Astrocyte (in vitro differentiated cells and primary cell): ENCODE results near the gene OXTR. TPM values are rescaled to one million over a fixed set of nuclear protein-coding genes. Genes with fewer than 3 reads are reported as not detected.

ENCODE experiments used
- DNase-seq: peaks from one replicate; pipeline ENCODE4 v3.0.0-alpha.2; 2010; ENCODE audit warnings: low read depth
- FAIRE-seq: peaks from 2 replicates; lab custom pipeline; 2011; peaks lifted over from hg19 to GRCh38; lab: Jason Lieb, UNC
- H2AFZ ChIP-seq: 2 replicates; pipeline ENCODE4 v1.6.0; 2012; ENCODE audit warnings: low read depth, low read length, inconsistent platforms
- H3K27ac ChIP-seq: 2 replicates; pipeline ENCODE4 v1.5.1; 2011; ENCODE audit warnings: low read depth, low read length, inconsistent platforms
- H3K27me3 ChIP-seq: 2 replicates; pipeline ENCODE4 v1.6.0; 2011; ENCODE audit warnings: low read length, inconsistent platforms; ENCODE audit not compliant: insufficient read depth
- H3K36me3 ChIP-seq: 2 replicates; pipeline ENCODE4 v1.5.1; 2011; ENCODE audit warnings: low read length, inconsistent platforms; ENCODE audit not compliant: insufficient read depth
- H3K4me1 ChIP-seq: 2 replicates; pipeline ENCODE4 v1.5.1; 2011; ENCODE audit warnings: low read length, inconsistent platforms; ENCODE audit not compliant: insufficient read depth
- H3K4me2 ChIP-seq: 2 replicates; pipeline ENCODE4 v1.6.0; 2012; ENCODE audit warnings: low read length, inconsistent platforms
- H3K4me3 ChIP-seq: 2 replicates; pipeline ENCODE4 v1.5.1; 2011; ENCODE audit warnings: low read depth, mild to moderate bottlenecking, low read length, inconsistent platforms; ENCODE audit not compliant: insufficient read depth
- H3K79me2 ChIP-seq: 2 replicates; pipeline ENCODE4 v1.6.0; 2012; ENCODE audit warnings: mild to moderate bottlenecking, low read length, inconsistent platforms; ENCODE audit not compliant: insufficient read depth
- H3K9ac ChIP-seq: 2 replicates; pipeline ENCODE4 v1.6.0; 2012; ENCODE audit warnings: mild to moderate bottlenecking, low read length, inconsistent platforms
- H3K9me3 ChIP-seq: 2 replicates; pipeline ENCODE4 v1.5.1; 2012; ENCODE audit warnings: low read depth, mild to moderate bottlenecking, low read length, inconsistent platforms; ENCODE audit not compliant: insufficient read depth
- H4K20me1 ChIP-seq: 2 replicates; pipeline ENCODE4 v1.6.0; 2012; ENCODE audit warnings: low read length, inconsistent platforms; ENCODE audit not compliant: insufficient read depth
- H3K27ac Mint-ChIP-seq: one replicate; pipeline ENCODE4 v1.8.0; 2021; ENCODE audit warnings: mild to moderate bottlenecking, mixed read lengths; ENCODE audit not compliant: unreplicated experiment
- H3K27me3 Mint-ChIP-seq: one replicate; pipeline ENCODE4 v1.8.0; 2021; ENCODE audit warnings: low read depth, mixed read lengths; ENCODE audit not compliant: unreplicated experiment
- H3K36me3 Mint-ChIP-seq: one replicate; pipeline ENCODE4 v1.8.0; 2021; ENCODE audit warnings: low read depth, mixed read lengths; ENCODE audit not compliant: unreplicated experiment
- H3K4me1 Mint-ChIP-seq: one replicate; pipeline ENCODE4 v1.8.0; 2021; ENCODE audit warnings: low read depth, mixed read lengths; ENCODE audit not compliant: unreplicated experiment
- H3K4me3 Mint-ChIP-seq: one replicate; pipeline ENCODE4 v1.8.0; 2021; ENCODE audit warnings: mild to moderate bottlenecking, moderate library complexity, mixed read lengths; ENCODE audit not compliant: unreplicated experiment
- H3K9me3 Mint-ChIP-seq: one replicate; pipeline ENCODE4 v1.8.0; 2021; ENCODE audit warnings: mild to moderate bottlenecking, mixed read lengths; ENCODE audit not compliant: unreplicated experiment
- CTCF ChIP-seq: IDR thresholded peaks from 2 replicates; pipeline ENCODE4 v1.5.1; 2011; ENCODE audit warnings: low read depth, mild to moderate bottlenecking, inconsistent platforms, low read length, moderate library complexity; ENCODE audit not compliant: insufficient read depth
- EZH2 ChIP-seq: IDR thresholded peaks from 2 replicates; pipeline ENCODE4 v1.6.1; 2012; ENCODE audit warnings: mild to moderate bottlenecking, low read length, inconsistent platforms; ENCODE audit not compliant: insufficient read depth
- total RNA-seq: library from RNA; stranded (reverse); gene quantifications from 2 replicates; pipeline ENCODE4 v1.2.1, GENCODE V29; 2021

Gene OXTR
- total RNA-seq, 1 donor from 2014 or later: 3.0 TPM

GRCh38 chr3:8784676-8785435 lies 15.4 kb upstream of the OXTR start:
- no peak overlapping the region for H3K27ac ChIP-seq
- H4K20me1 ChIP-seq: no peaks in the 10 kb centered on the region
- Mint-ChIP-seq H3K27me3 (no peaks in the 10 kb centered on the region), H3K4me3 (no peak overlapping the region), H3K4me1 (no peaks in the 10 kb centered on the region), H3K36me3 (no peaks in the 10 kb centered on the region), H3K27ac (no peak overlapping the region), H3K9me3 (peaks cover 2% of the 10 kb centered on the region)
- no peak overlapping the region for H3K9ac ChIP-seq
- H3K9me3 ChIP-seq: no peaks in the 10 kb centered on the region
- DNase-seq: no peak
- no peaks in the 10 kb centered on the region for H3K36me3 ChIP-seq
- TF ChIP-seq EZH2 (no peak), CTCF (no peak)
- FAIRE-seq: no peak
- no peaks in the 10 kb centered on the region for H3K27me3 ChIP-seq
- peaks cover 4% of the 10 kb centered on the region for H3K4me1 ChIP-seq
- H3K4me2 ChIP-seq: no peak overlapping the region
- no peak overlapping the region for H2AFZ ChIP-seq
- H3K4me3 ChIP-seq: no peak overlapping the region
- H3K79me2 ChIP-seq: no peaks in the 10 kb centered on the region

GRCh38 chr3:8780279-8780678 lies 10.9 kb upstream of the OXTR start:
- TF ChIP-seq EZH2 (no peak), CTCF (no peak)
- H3K9ac ChIP-seq: no peak overlapping the region
- H3K36me3 ChIP-seq: no peaks in the 10 kb centered on the region
- no peak overlapping the region for H2AFZ ChIP-seq
- H4K20me1 ChIP-seq: no peaks in the 10 kb centered on the region
- no peaks in the 10 kb centered on the region for H3K27me3 ChIP-seq
- DNase-seq: no peak
- H3K9me3 ChIP-seq: no peaks in the 10 kb centered on the region
- H3K27me3 Mint-ChIP-seq: peaks cover 4% of the 10 kb centered on the region
- H3K9me3 Mint-ChIP-seq: no peaks in the 10 kb centered on the region
- peaks cover 25% of the 10 kb centered on the region for H3K4me1 ChIP-seq
- H3K27ac ChIP-seq: no peak overlapping the region
- H3K79me2 ChIP-seq: no peaks in the 10 kb centered on the region
- H3K36me3 Mint-ChIP-seq: no peaks in the 10 kb centered on the region
- H3K27ac Mint-ChIP-seq: no peak overlapping the region
- H3K4me3 Mint-ChIP-seq: no peak overlapping the region
- no peak overlapping the region for H3K4me3 ChIP-seq
- FAIRE-seq: no peak
- H3K4me2 ChIP-seq: no peak overlapping the region
- peaks cover 8% of the 10 kb centered on the region for H3K4me1 Mint-ChIP-seq

GRCh38 chr3:8778475-8778874 lies 9.1 kb upstream of the OXTR start:
- H3K9ac ChIP-seq: no peak overlapping the region
- H3K4me3 ChIP-seq: no peak overlapping the region
- H3K9me3 ChIP-seq: no peaks in the 10 kb centered on the region
- H3K27me3 ChIP-seq: no peaks in the 10 kb centered on the region
- Mint-ChIP-seq H3K4me1 (peaks cover 8% of the 10 kb centered on the region), H3K27me3 (peaks cover 4% of the 10 kb centered on the region), H3K36me3 (no peaks in the 10 kb centered on the region), H3K27ac (no peak overlapping the region), H3K9me3 (no peaks in the 10 kb centered on the region), H3K4me3 (peak overlapping the region; percentile 50)
- H3K4me2 ChIP-seq: no peak overlapping the region
- TF ChIP-seq EZH2 (no peak), CTCF (no peak)
- H2AFZ ChIP-seq: no peak overlapping the region
- H3K4me1 ChIP-seq: peaks cover 21% of the 10 kb centered on the region
- no peak overlapping the region for H3K27ac ChIP-seq
- H3K79me2 ChIP-seq: no peaks in the 10 kb centered on the region
- no peaks in the 10 kb centered on the region for H4K20me1 ChIP-seq
- no peak for DNase-seq
- no peaks in the 10 kb centered on the region for H3K36me3 ChIP-seq
- FAIRE-seq: no peak
